GM12878 (cell line): Measurements from ENCODE around the gene CDH9. TPM values are rescaled to one million over a fixed set of nuclear protein-coding genes. Genes with fewer than 3 reads are reported as not detected.

Source experiments
- ATAC-seq: fragments of 200-7000 bp; cut with Tn5 transposase; 3 replicates; pipeline ENCODE4 v1.9.1; 2020; ENCODE audit warnings: mild to moderate bottlenecking, moderate library complexity
- BruUV-seq: library from RNA; stranded (reverse); fragments of 400-500 nt; replicated peaks from 2 replicates; lab custom pipeline; 2021; lab: Mats Ljungman, UMichigan
- CTCF ChIA-PET: fragments of 300-600 bp; sonication (Branson Sonifier 250); formaldehyde crosslinking; extraction: SDS; loops from one replicate; lab custom pipeline; 2021; ENCODE audit warnings: inconsistent platforms; lab: Yijun Ruan, JAX
- POLR2A ChIA-PET: fragments of 350-600 bp; formaldehyde crosslinking; extraction: SDS; loops from one replicate; lab custom pipeline; 2021; ENCODE audit warnings: inconsistent platforms; lab: Charles Lee
- RAD21 ChIA-PET: fragments of 300-600 bp; sonication (Branson Sonifier 250); formaldehyde crosslinking; loops from one replicate; lab custom pipeline; 2023; ENCODE audit warnings: antibody characterized with exemption; ENCODE audit not compliant: unreplicated experiment; lab: Charles Lee
- SMC1A ChIA-PET: fragments of 300-600 bp; sonication (Branson Sonifier 250); formaldehyde crosslinking; loops from one replicate; lab custom pipeline; 2023; ENCODE audit not compliant: unreplicated experiment, uncharacterized antibody; lab: Charles Lee
- DNase-seq: peaks from one replicate; pipeline ENCODE4 v3.0.0-alpha.2; 2011; ENCODE audit warnings: low read depth, low spot score
- FAIRE-seq: peaks from 3 replicates; lab custom pipeline; 2011; peaks lifted over from hg19 to GRCh38; lab: Jason Lieb, UNC
- H2AFZ ChIP-seq: 2 replicates; pipeline ENCODE4 v1.6.0; 2011; ENCODE audit warnings: low read depth, low read length, control low read depth; ENCODE audit not compliant: control insufficient read depth
- H3K27ac ChIP-seq: 2 replicates; pipeline ENCODE4 v1.5.1; 2011; ENCODE audit warnings: control low read depth; ENCODE audit not compliant: control insufficient read depth, insufficient read depth
- H3K27me3 ChIP-seq, 2 experiments: replicated peaks in 1 of 2; 2 replicates each; pipeline versions ENCODE4 v1.6.0 to v1.6.1; 2011; ENCODE audit warnings: low read length in 1 of 2; ENCODE audit not compliant: control insufficient read depth in 2 of 2, insufficient read depth in 2 of 2
- H3K36me3 ChIP-seq, 2 experiments: 2 replicates each; pipeline ENCODE4 v1.5.1; 2011; ENCODE audit warnings: low read length in 1 of 2; ENCODE audit not compliant: control insufficient read depth in 2 of 2, insufficient read depth in 2 of 2
- H3K4me1 ChIP-seq: 2 replicates; pipeline ENCODE4 v1.6.1; 2011; ENCODE audit warnings: mild to moderate bottlenecking, low read length, moderate library complexity, mixed read lengths; ENCODE audit not compliant: control insufficient read depth, insufficient read depth
- H3K4me2 ChIP-seq: 2 replicates; pipeline ENCODE4 v1.6.0; 2011; ENCODE audit warnings: control low read depth; ENCODE audit not compliant: control insufficient read depth, insufficient read depth
- H3K4me3 ChIP-seq: fragments of 200-600 bp; sonication (generic); 2 replicates; pipeline ENCODE4 v1.5.1; 2016
- H3K79me2 ChIP-seq: 2 replicates; pipeline ENCODE4 v1.6.0; 2011; ENCODE audit warnings: low read length; ENCODE audit not compliant: control insufficient read depth, insufficient read depth
- H3K9ac ChIP-seq: 2 replicates; pipeline ENCODE4 v1.8.0; 2011; ENCODE audit warnings: low read length, control low read depth, mixed read lengths; ENCODE audit not compliant: control insufficient read depth, insufficient read depth
- H3K9me3 ChIP-seq: replicated peaks from 3 replicates; pipeline ENCODE4 v1.5.1; 2011; ENCODE audit warnings: mild to moderate bottlenecking, low read length; ENCODE audit not compliant: control insufficient read depth, insufficient read depth
- H4K20me1 ChIP-seq: 2 replicates; pipeline ENCODE4 v1.6.0; 2011; ENCODE audit not compliant: control insufficient read depth, insufficient read depth
- ASH2L ChIP-seq: fragments of 300-600, 200-600 bp; sonication (generic); IDR thresholded peaks from 2 replicates; pipeline ENCODE4 v1.6.1; 2017; ENCODE audit warnings: low read depth, mild to moderate bottlenecking, borderline replicate concordance
- ATF3 ChIP-seq: IDR thresholded peaks from 2 replicates; pipeline ENCODE4 v1.6.1; 2011; ENCODE audit warnings: low read depth, mild to moderate bottlenecking, low read length, moderate library complexity, borderline replicate concordance; ENCODE audit errors: extremely low read depth
- ESRRA ChIP-seq: IDR thresholded peaks from 2 replicates; pipeline ENCODE4 v1.6.1; 2012; ENCODE audit warnings: mild to moderate bottlenecking, low read length, improper control_type of control experiment
- IKZF2 ChIP-seq, 2 experiments: fragments of 450-650 bp; IDR thresholded peaks; 2 replicates each; pipeline ENCODE4 v1.6.1; 2017; ENCODE audit warnings: mild to moderate bottlenecking in 2 of 2, moderate library complexity in 2 of 2
- MAX ChIP-seq: IDR thresholded peaks from 2 replicates; pipeline ENCODE4 v1.6.1; 2012; ENCODE audit warnings: low read depth, low read length, improper control_type of control experiment
- MEF2B ChIP-seq: fragments of 450-650 bp; IDR thresholded peaks from 2 replicates; pipeline ENCODE4 v1.6.1; 2018; ENCODE audit warnings: mild to moderate bottlenecking, moderate library complexity; ENCODE audit not compliant: partially characterized antibody, poor library complexity, severe bottlenecking
- MXI1 ChIP-seq: fragments of 150-350 bp; IDR thresholded peaks from 2 replicates; pipeline ENCODE4 v1.6.1; 2011; ENCODE audit warnings: low read depth, mild to moderate bottlenecking, inconsistent platforms, low read length, improper control_type of control experiment
- NFXL1 ChIP-seq: fragments of 450-650 bp; IDR thresholded peaks from 2 replicates; pipeline ENCODE4 v1.6.1; 2017; ENCODE audit warnings: antibody characterized with exemption, mild to moderate bottlenecking, borderline replicate concordance
- NRF1 ChIP-seq: conservative IDR thresholded peaks from 2 replicates; pipeline ENCODE4 v1.6.1; 2011; ENCODE audit warnings: mild to moderate bottlenecking, low read depth, low read length, improper control_type of control experiment
- PAX5 ChIP-seq: IDR thresholded peaks from 2 replicates; pipeline ENCODE4 v1.6.1; 2011; ENCODE audit warnings: low read depth, low read length, borderline replicate concordance
- POLR2AphosphoS2 ChIP-seq: IDR thresholded peaks from 2 replicates; pipeline ENCODE4 v1.6.1; 2011; ENCODE audit warnings: low read depth, mild to moderate bottlenecking, low read length, improper control_type of control experiment, moderate library complexity
- POU2F2 ChIP-seq: IDR thresholded peaks from 3 replicates; pipeline ENCODE4 v1.6.1; 2011; ENCODE audit warnings: low read depth, mild to moderate bottlenecking, low read length, borderline replicate concordance
- SIN3A ChIP-seq: IDR thresholded peaks from 2 replicates; pipeline ENCODE4 v1.6.1; 2012; ENCODE audit warnings: low read depth, low read length, improper control_type of control experiment
- STAT1 ChIP-seq: fragments of 450-650 bp; conservative IDR thresholded peaks from 2 replicates; pipeline ENCODE4 v1.6.1; 2014; ENCODE audit warnings: antibody characterized with exemption, mild to moderate bottlenecking
- TBL1XR1 ChIP-seq: IDR thresholded peaks from 2 replicates; pipeline ENCODE4 v1.6.1; 2012; ENCODE audit warnings: low read depth, low read length, improper control_type of control experiment
- USF2 ChIP-seq: IDR thresholded peaks from 2 replicates; pipeline ENCODE4 v1.6.1; 2011; ENCODE audit warnings: low read depth, low read length, improper control_type of control experiment, borderline replicate concordance
- ZNF24 ChIP-seq: fragments of 450-650 bp; IDR thresholded peaks from 2 replicates; pipeline ENCODE4 v1.6.1; 2017; ENCODE audit warnings: antibody characterized with exemption, mild to moderate bottlenecking
- WGBS: methylation state at CpG from one replicate; pipeline ENCODE4 v1.1.6; 2016; ENCODE audit warnings: low lambda C conversion rate; ENCODE audit not compliant: insufficient replicate concordance, insufficient coverage; ENCODE audit errors: missing lambda C conversion rate; 5-methylcytosine and 5-hydroxymethylcytosine counted together
- in situ Hi-C: fragments of 300-500 bp; cut with MboI; formaldehyde crosslinking; loops from 9 replicates; pipeline ENCODE4 v1.14.3; 2018; ENCODE audit warnings: mixed read lengths
- intact Hi-C: fragments of 100-400 bp; cut with micrococcal nuclease; formaldehyde crosslinking; loops from one replicate; pipeline ENCODE4 v1.14.2; 2022; ENCODE audit not compliant: unreplicated experiment
- polyA plus RNA-seq, 11 experiments: library from polyadenylated mRNA; depleted of rRNA in 4 of 11; unstranded in 6 of 11; stranded (reverse) in 5 of 11; fragments of >200 nt; fragmentation: Nextera tagmentation in 4 of 11; fragmentation: Illumina TruSeq in 1 of 11; extraction: Ambion mirVana in 4 of 11; extraction: Trizol in 1 of 11; gene quantifications; 1 replicate in 1 of 11; 2 replicates in 10 of 11; pipeline versions ENCODE4 v1.2.1 to v1.2.3, GENCODE V29; 2011 to 2016; ENCODE audit warnings: inconsistent platforms in 2 of 11, missing spikeins in 2 of 11, low read depth in 1 of 11
- total RNA-seq, 4 experiments: library from RNA; depleted of rRNA in 3 of 4; stranded (reverse); fragments of >200 nt in 3 of 4; fragmentation: Illumina TruSeq in 1 of 4; extraction: Trizol in 1 of 4; gene quantifications; 2 replicates each; pipeline versions ENCODE4 v1.2.1 to v1.2.3, GENCODE V29; 2013 to 2021

Gene CDH9
- total and polyA plus RNA-seq, 10 of the 15 experiments (the other 5 are each of a cell fraction or from before 2014, with no cell fraction given) = not detected

- ChIA-PET RAD21 (no interaction called here), CTCF (no interaction called here), POLR2A (no interaction called here), SMC1A (interaction anchor here (0.7 kb wide), 1 partner anchor 520 kb away, joined by 3 read pairs; no protein-coding TSS in a partner anchor)
- TF ChIP-seq ZNF24 (no peak), ATF3 (no peak), ESRRA (no peak), USF2 (no peak), MEF2B (no peak), MAX (no peak), NFXL1 (no peak), TBL1XR1 (no peak), POLR2AphosphoS2 (no peak), ASH2L (no peak), IKZF2 (IDR thresholded peaks at IDR 0.05) (no peak), PAX5 (no peak), MXI1 (no peak), STAT1 (no peak), POU2F2 (no peak), SIN3A (no peak), NRF1 (no peak)
- intact Hi-C loops = no loop called here
- Histone ChIP-seq H3K27ac (no peak overlapping the region), H2AFZ (no peak overlapping the region), H3K27me3 (no peaks in the 10 kb centered on the region), H3K36me3 (no peaks in the 10 kb centered on the region), H3K79me2 (no peaks in the 10 kb centered on the region), H3K9me3 (no peaks in the 10 kb centered on the region), H3K4me3 (no peak overlapping the region), H4K20me1 (no peaks in the 10 kb centered on the region), H3K4me1 (no peaks in the 10 kb centered on the region), H3K9ac (no peak overlapping the region), H3K4me2 (no peak overlapping the region)
- in situ Hi-C loops = no loop called here
- no peak for ATAC-seq
- no TSS peak for BruUV-seq
- 0% methylated on average over 1 of the region's 1 CpG for WGBS
- FAIRE-seq = no peak
- DNase-seq = no peak
Observed at GRCh38 chr5:26940994-26941393, 97.4 kb downstream of the CDH9 start.
